Large intestine (tissue), 3 donors: ENCODE results near the gene VWDE. TPM values are rescaled to one million over a fixed set of nuclear protein-coding genes. Genes with fewer than 3 reads are reported as not detected.

Source experiments
- DNase-seq, 2 donors: peaks; one replicate each; pipeline versions ENCODE4 v3.0.0 to v3.0.0-alpha.2; 2013
- H3K27ac ChIP-seq: one replicate; pipeline ENCODE4 v1.5.1; 2013; ENCODE audit warnings: low read length
- H3K27me3 ChIP-seq: 2 replicates; pipeline ENCODE4 v1.6.1; 2013; ENCODE audit warnings: low read length; ENCODE audit not compliant: control insufficient read depth, insufficient read depth
- H3K36me3 ChIP-seq: 2 replicates; pipeline ENCODE4 v1.6.1; 2013; ENCODE audit warnings: low read length; ENCODE audit not compliant: control insufficient read depth, insufficient read depth
- H3K4me1 ChIP-seq: one replicate; pipeline ENCODE4 v1.6.1; 2013; ENCODE audit warnings: low read length; ENCODE audit not compliant: control insufficient read depth, insufficient read depth
- H3K4me3 ChIP-seq: one replicate; pipeline ENCODE4 v1.5.1; 2013; ENCODE audit warnings: low read length
- H3K9me3 ChIP-seq: one replicate; pipeline ENCODE4 v1.6.1; 2013; ENCODE audit warnings: mild to moderate bottlenecking, low read depth, low read length, moderate library complexity; ENCODE audit not compliant: control insufficient read depth
- WGBS: methylation state at CpG from one replicate; pipeline ENCODE4 v1.1.5; 2013; ENCODE audit warnings: low lambda C conversion rate; ENCODE audit not compliant: insufficient coverage; 5-methylcytosine and 5-hydroxymethylcytosine counted together
- polyA plus RNA-seq: library from polyadenylated mRNA; unstranded; fragments of 120-200 nt; gene quantifications from one replicate; pipeline ENCODE4 v1.2.1, GENCODE V29; 2013

The VWDE gene
- polyA plus RNA-seq, 1 donor = 0.66 TPM

- Histone ChIP-seq H3K27me3 (no peaks in the 10 kb centered on the region), H3K4me1 (peaks cover 8% of the 10 kb centered on the region), H3K9me3 (no peaks in the 10 kb centered on the region), H3K36me3 (no peaks in the 10 kb centered on the region), H3K4me3 (no peak overlapping the region), H3K27ac (no peak overlapping the region)
- peak; percentile 41 to 77 for DNase-seq
Measured at GRCh38 chr7:12315049-12315448, 88.6 kb downstream of the VWDE start.

- H3K27me3 ChIP-seq = no peaks in the 10 kb centered on the region
- peaks cover 8% of the 10 kb centered on the region for H3K4me1 ChIP-seq
- no peaks in the 10 kb centered on the region for H3K36me3 ChIP-seq
- no peak for DNase-seq
- no peaks in the 10 kb centered on the region for H3K9me3 ChIP-seq
- no peak overlapping the region for H3K27ac ChIP-seq
- H3K4me3 ChIP-seq = no peak overlapping the region
Measured at GRCh38 chr7:12314199-12314598, 89.5 kb downstream of the VWDE start.

GRCh38 chr7:12305502-12305901 is 98.2 kb downstream of the VWDE start:
- peaks cover 2% of the 10 kb centered on the region for H3K9me3 ChIP-seq
- H3K27me3 ChIP-seq = no peaks in the 10 kb centered on the region
- H3K27ac ChIP-seq = no peak overlapping the region
- H3K36me3 ChIP-seq = no peaks in the 10 kb centered on the region
- no peaks in the 10 kb centered on the region for H3K4me1 ChIP-seq
- H3K4me3 ChIP-seq = no peak overlapping the region
- no peak for DNase-seq

GRCh38 chr7:12303495-12303894 is 100.2 kb downstream of the VWDE start:
- DNase-seq = no peak

GRCh38 chr7:12303062-12303461 is 100.6 kb downstream of the VWDE start:
- no peak overlapping the region for H3K27ac ChIP-seq
- H3K36me3 ChIP-seq = no peaks in the 10 kb centered on the region
- no peak overlapping the region for H3K4me3 ChIP-seq
- H3K9me3 ChIP-seq = peaks cover 2% of the 10 kb centered on the region
- DNase-seq = peak in 1 of 2 donors; percentile 31
- no peaks in the 10 kb centered on the region for H3K27me3 ChIP-seq
- WGBS = no CpG with 5 or more reads among the region's 2 CpGs
- no peaks in the 10 kb centered on the region for H3K4me1 ChIP-seq

More at GRCh38 chr7:12303495-12303894, 100.2 kb downstream of the VWDE start:
- no peaks in the 10 kb centered on the region for H3K36me3 ChIP-seq
- peaks cover 2% of the 10 kb centered on the region for H3K9me3 ChIP-seq
- no peak overlapping the region for H3K4me3 ChIP-seq
- H3K4me1 ChIP-seq = no peaks in the 10 kb centered on the region
- 80% methylated on average over 1 of the region's 4 CpGs for WGBS
- H3K27ac ChIP-seq = no peak overlapping the region
- H3K27me3 ChIP-seq = no peaks in the 10 kb centered on the region

GRCh38 chr7:12300415-12300814 is 103.2 kb downstream of the VWDE start:
- Histone ChIP-seq H3K27me3 (no peaks in the 10 kb centered on the region), H3K9me3 (peaks cover 2% of the 10 kb centered on the region), H3K4me1 (no peaks in the 10 kb centered on the region), H3K27ac (no peak overlapping the region), H3K4me3 (no peak overlapping the region), H3K36me3 (no peaks in the 10 kb centered on the region)
- WGBS = 100% methylated on average over 1 of the region's 4 CpGs
- peak in 1 of 2 donors; percentile 46 for DNase-seq

- Histone ChIP-seq H3K27ac (no peak overlapping the region), H3K9me3 (peaks cover 2% of the 10 kb centered on the region), H3K4me3 (no peak overlapping the region), H3K4me1 (no peaks in the 10 kb centered on the region), H3K27me3 (no peaks in the 10 kb centered on the region), H3K36me3 (no peaks in the 10 kb centered on the region)
- DNase-seq = no peak
- 100% methylated on average over 1 of the region's 3 CpGs for WGBS
Measured at GRCh38 chr7:12299367-12299766, 104.3 kb downstream of the VWDE start.

- no peaks in the 10 kb centered on the region for H3K27me3 ChIP-seq
- H3K27ac ChIP-seq = no peak overlapping the region
- H3K4me3 ChIP-seq = no peak overlapping the region
- no peaks in the 10 kb centered on the region for H3K9me3 ChIP-seq
- no peak for DNase-seq
- H3K36me3 ChIP-seq = no peaks in the 10 kb centered on the region
- no peaks in the 10 kb centered on the region for H3K4me1 ChIP-seq
- WGBS = 80% methylated on average over 1 of the region's 3 CpGs
Measured at GRCh38 chr7:12297283-12298108, 106.2 kb downstream of the VWDE start.

GRCh38 chr7:12296051-12296570 is 107.6 kb downstream of the VWDE start:
- Histone ChIP-seq H3K27ac (no peak overlapping the region), H3K9me3 (peaks cover 3% of the 10 kb centered on the region), H3K4me3 (no peak overlapping the region), H3K4me1 (no peaks in the 10 kb centered on the region), H3K27me3 (no peaks in the 10 kb centered on the region), H3K36me3 (no peaks in the 10 kb centered on the region)
- DNase-seq = no peak
- no CpG with 5 or more reads among the region's 7 CpGs for WGBS

- no peak overlapping the region for H3K27ac ChIP-seq
- no peak overlapping the region for H3K4me3 ChIP-seq
- H3K36me3 ChIP-seq = no peaks in the 10 kb centered on the region
- H3K4me1 ChIP-seq = no peaks in the 10 kb centered on the region
- 71% methylated on average over 1 of the region's 2 CpGs for WGBS
- DNase-seq = no peak
- peaks cover 7% of the 10 kb centered on the region for H3K9me3 ChIP-seq
- no peaks in the 10 kb centered on the region for H3K27me3 ChIP-seq
Measured at GRCh38 chr7:12294701-12295100, 109.0 kb downstream of the VWDE start.

- Histone ChIP-seq H3K9me3 (peaks cover 15% of the 10 kb centered on the region), H3K27me3 (no peaks in the 10 kb centered on the region), H3K27ac (no peak overlapping the region), H3K4me3 (no peak overlapping the region), H3K36me3 (no peaks in the 10 kb centered on the region), H3K4me1 (no peaks in the 10 kb centered on the region)
- no CpG with 5 or more reads among the region's 1 CpG for WGBS
- DNase-seq = no peak
Measured at GRCh38 chr7:12291870-12292269, 111.8 kb downstream of the VWDE start.
